LNCaP clone FGC (cell line): ENCODE measurements around the gene CREB3L1.

Experiments
- DNase-seq: peaks from one replicate; pipeline ENCODE4 v3.0.0-alpha.2; 2011; ENCODE audit warnings: low read depth
- H3K4me3 ChIP-seq: 2 replicates; pipeline ENCODE4 v1.5.1; 2011; ENCODE audit warnings: mild to moderate bottlenecking, low read depth, low read length, control low read depth
- TF ChIP-seq, protein P1 (sequence below): IDR thresholded peaks from 2 replicates; pipeline ENCODE4 v1.5.1; 2012; ENCODE audit warnings: mild to moderate bottlenecking; ENCODE audit not compliant: control insufficient read depth, insufficient read depth; ENCODE audit errors: extremely low read depth

CREB3L1 gene

DNA sequence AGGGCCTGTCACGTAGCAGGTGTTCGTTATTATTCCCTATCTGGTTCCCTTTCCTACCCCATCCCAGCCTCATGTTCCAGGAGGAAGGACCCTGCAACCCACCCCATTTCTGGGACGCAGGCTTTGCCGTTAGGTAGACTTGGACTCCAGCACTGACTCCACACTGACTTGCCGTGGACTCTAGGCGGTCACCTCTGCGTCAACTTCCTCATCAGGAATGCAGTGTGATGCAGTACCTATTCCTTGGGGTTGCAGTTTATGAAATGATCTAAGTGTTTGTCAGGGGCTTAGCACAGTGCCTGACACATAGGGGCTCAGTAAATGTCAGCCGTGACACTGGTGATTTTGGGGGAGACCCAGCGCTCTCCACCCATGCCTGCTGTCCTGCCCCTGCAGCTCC, 86.6 kb downstream of the CREB3L1 start:
- no peak overlapping the region for H3K4me3 ChIP-seq
- no peak for DNase-seq
- TF ChIP-seq, protein P1, sequence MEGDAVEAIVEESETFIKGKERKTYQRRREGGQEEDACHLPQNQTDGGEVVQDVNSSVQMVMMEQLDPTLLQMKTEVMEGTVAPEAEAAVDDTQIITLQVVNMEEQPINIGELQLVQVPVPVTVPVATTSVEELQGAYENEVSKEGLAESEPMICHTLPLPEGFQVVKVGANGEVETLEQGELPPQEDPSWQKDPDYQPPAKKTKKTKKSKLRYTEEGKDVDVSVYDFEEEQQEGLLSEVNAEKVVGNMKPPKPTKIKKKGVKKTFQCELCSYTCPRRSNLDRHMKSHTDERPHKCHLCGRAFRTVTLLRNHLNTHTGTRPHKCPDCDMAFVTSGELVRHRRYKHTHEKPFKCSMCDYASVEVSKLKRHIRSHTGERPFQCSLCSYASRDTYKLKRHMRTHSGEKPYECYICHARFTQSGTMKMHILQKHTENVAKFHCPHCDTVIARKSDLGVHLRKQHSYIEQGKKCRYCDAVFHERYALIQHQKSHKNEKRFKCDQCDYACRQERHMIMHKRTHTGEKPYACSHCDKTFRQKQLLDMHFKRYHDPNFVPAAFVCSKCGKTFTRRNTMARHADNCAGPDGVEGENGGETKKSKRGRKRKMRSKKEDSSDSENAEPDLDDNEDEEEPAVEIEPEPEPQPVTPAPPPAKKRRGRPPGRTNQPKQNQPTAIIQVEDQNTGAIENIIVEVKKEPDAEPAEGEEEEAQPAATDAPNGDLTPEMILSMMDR, result no peak

DNA sequence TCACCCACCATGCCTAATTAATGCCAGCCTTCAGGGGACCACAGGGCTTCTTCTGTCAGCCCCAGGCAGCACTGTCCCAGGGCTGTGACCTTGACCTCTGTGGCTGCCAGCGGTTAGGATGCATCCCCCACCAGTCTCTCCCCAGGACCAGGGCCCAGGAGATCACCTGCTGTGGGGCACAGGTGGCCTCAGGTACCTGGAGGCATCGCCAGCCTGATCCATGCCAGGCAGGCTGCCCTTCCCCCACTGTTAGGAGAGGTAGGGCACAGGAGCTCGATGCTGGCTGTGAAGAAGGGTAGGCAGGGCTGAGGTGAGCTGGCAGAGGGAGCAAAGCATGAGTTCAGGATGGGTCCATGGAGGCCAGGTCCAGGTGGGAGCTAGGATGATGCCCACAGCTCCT, 87.3 kb downstream of the CREB3L1 start:
- TF ChIP-seq, protein P1, result no peak
- no peak for DNase-seq
- H3K4me3 ChIP-seq, result no peak overlapping the region

DNA sequence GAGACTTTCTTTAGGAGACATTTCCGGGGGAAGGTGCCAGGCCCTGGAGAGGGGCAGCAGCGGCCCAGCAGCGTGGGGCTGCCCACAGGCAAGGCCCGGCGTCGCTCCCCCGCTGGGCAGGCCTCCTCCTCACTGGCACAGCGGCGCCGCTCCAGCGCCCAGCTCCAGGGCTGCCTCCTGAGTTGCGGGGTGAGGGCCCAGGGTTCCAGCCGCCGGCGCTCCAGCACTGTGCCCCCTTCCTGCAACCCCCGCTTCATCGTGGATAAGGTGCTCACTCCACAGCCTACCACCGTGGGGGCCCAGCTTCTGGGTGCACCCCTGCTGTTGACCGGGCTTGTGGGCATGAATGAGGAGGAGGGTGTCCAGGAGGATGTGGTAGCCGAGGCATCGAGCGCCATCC, 88.8 kb downstream of the CREB3L1 start:
- no peak for DNase-seq
- TF ChIP-seq, protein P1, result no peak
- H3K4me3 ChIP-seq, result no peak overlapping the region

DNA sequence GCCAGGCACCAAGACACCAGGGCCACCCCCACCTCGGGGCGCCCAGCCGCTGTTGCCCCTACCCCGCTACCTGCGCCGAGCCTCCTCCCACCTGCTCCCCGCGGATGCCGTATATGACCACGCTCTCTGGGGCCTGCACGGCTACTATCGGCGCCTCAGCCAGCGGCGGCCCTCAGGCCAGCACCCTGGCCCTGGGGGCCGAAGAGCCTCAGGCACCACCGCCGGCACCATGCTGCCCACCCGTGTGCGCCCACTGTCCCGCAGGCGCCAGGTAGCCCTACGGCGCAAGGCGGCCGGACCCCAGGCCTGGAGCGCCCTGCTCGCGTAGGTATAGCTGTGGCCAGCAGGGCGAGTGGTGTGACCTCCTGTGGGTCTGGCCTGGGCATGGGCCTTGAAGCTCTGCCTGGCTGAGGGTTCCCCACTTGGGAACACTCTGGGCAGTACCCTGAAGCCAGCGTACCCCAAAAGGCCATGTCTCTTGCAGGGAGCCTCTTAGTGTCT, 89.2 kb downstream of the CREB3L1 start:
- TF ChIP-seq, protein P1, result no peak
- no peak overlapping the region for H3K4me3 ChIP-seq
- no peak for DNase-seq

DNA sequence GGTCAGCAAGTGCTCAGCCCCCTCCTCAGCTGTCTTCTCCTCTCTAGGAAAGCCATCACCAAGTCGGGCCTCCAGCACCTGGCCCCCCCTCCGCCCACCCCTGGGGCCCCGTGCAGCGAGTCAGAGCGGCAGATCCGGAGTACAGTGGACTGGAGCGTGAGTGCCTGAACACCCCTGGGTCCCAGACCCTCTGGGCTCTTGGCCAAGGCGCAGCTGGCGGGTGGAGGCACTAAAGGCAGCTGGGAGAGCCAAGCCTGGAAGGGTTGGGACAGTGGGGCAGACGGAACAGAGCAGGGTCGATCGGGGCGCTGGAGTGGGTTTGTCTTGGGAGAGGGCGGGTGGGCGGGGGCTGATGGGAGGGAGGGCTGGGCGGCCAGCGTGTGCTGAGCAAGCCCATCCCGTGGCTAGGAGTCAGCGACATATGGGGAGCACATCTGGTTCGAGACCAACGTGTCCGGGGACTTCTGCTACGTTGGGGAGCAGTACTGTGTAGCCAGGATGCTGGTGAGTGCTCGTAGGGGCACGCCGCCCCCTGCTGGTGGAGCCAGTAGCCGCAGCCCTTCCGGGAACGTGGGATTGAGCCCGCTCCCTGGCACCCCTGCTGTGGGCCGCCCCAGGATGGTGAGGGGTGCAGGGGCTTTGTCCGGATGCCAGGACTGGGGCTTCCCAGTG, 89.9 kb downstream of the CREB3L1 start:
- TF ChIP-seq, protein P1, result peak; percentile 79
- DNase-seq, result no peak
- no peak overlapping the region for H3K4me3 ChIP-seq

DNA sequence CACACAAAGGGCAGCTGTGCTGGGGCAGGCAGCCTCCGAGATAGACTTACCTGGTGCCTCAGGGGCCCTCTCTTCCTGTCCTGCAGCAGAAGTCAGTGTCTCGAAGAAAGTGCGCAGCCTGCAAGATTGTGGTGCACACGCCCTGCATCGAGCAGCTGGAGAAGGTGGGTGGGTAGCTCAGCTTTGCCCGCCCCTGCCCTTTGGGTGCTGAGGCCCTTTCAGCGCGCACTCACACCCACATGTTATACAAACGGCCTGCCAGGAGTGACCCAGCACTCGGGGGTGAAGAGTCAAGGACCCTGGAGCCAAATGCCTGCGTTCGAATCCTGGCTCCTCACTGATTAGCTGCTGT, 90.4 kb downstream of the CREB3L1 start:
- TF ChIP-seq, protein P1, result no peak
- DNase-seq, result no peak
- no peak overlapping the region for H3K4me3 ChIP-seq
